ENCODE results near the gene SMIM8.

DNA sequence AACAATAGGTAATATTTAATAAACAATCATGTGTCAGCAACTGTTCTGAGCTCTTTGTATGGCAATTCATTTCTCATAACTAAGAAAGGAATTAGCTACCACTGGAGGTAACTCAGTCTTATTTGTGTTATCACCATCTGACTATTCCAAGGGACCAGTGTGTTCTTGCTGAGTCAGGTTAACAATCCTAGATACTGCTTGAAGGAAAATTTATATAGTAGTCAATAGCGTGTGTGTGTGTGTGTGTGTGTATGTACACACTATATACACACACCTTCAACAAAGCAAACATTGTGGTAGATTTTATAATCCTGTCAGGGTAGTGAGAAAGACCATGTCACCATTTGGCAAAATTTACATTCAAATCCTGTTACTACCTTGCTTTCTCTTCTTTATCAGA, 45.8 kb upstream of the SMIM8 start:
- TF ChIP-seq CTCF (conservative IDR thresholded peaks at IDR 0.05 in 1 of 2, IDR thresholded peaks at IDR 0.05 in 1 of 2; ENCODE audit: low read depth in 1 of 2, low read length in 2 of 2) = no peak
- no peak for TF ChIP-seq EZH2 (IDR thresholded peaks at IDR 0.05; ENCODE audit: low read length, missing control alignments)
